GM10248 (cell line): ENCODE results near the gene LYPD4.

Experiments used
- CTCF ChIA-PET: fragments of 300-600 bp; sonication (Branson Sonifier 250); formaldehyde crosslinking; extraction: SDS; loops from one replicate; lab custom pipeline; 2021; ENCODE audit warnings: antibody characterized with exemption; lab: Yijun Ruan, JAX
- POLR2A ChIA-PET: fragments of 350-650 bp; sonication (Branson Sonifier 250); formaldehyde crosslinking; extraction: SDS; loops from one replicate; lab custom pipeline; 2020; ENCODE audit warnings: antibody characterized with exemption; lab: Yijun Ruan, JAX
- DNase-seq: peaks from one replicate; pipeline ENCODE4 v3.0.0; 2012; ENCODE audit errors: extremely low spot score
- CTCF ChIP-seq: IDR thresholded peaks from 2 replicates; pipeline ENCODE4 v1.5.1; 2012; ENCODE audit warnings: mild to moderate bottlenecking, low read depth; ENCODE audit errors: extremely low read depth, missing control alignments, control extremely low read depth

Gene LYPD4

GRCh38 chr19:41844601-41845000 is at the start of gene LYPD4:
LYPD4 (minus strand) TSS chr19:41844683; CDS start chr19:41839285, 5,398 bp downstream.
- POLR2A ChIA-PET = no interaction called here
- no peak for DNase-seq
- CTCF ChIA-PET = interaction anchor here (1.8 kb wide), 1 partner anchor 10 kb away, joined by 6 read pairs; no protein-coding TSS in a partner anchor
- TF ChIP-seq CTCF = no peak

GRCh38 chr19:41893899-41894298 is 49.4 kb upstream of the LYPD4 start:
- DNase-seq = no peak
- ChIA-PET CTCF (no interaction called here), POLR2A (no interaction called here)
- TF ChIP-seq CTCF = no peak

GRCh38 chr19:41892173-41892902 is 47.9 kb upstream of the LYPD4 start:
- ChIA-PET POLR2A (no interaction called here), CTCF (interaction anchor here (1.4 to 2.0 kb wide), 2 partner anchors 20 to 37 kb away, joined by 3 to 9 read pairs; no protein-coding TSS in a partner anchor)
- no peak for DNase-seq
- no peak for TF ChIP-seq CTCF

- POLR2A ChIA-PET = no interaction called here
- CTCF ChIA-PET = no interaction called here
- DNase-seq = no peak
Observed at GRCh38 chr19:41890936-41891335, 46.5 kb upstream of the LYPD4 start.

GRCh38 chr19:41889896-41890295 is 45.4 kb upstream of the LYPD4 start:
- CTCF ChIA-PET = no interaction called here
- TF ChIP-seq CTCF = no peak
- POLR2A ChIA-PET = interaction anchor here (0.7 kb wide), 2 partner anchors 10 to 22 kb away, joined by 4 read pairs; no protein-coding TSS in a partner anchor
- no peak for DNase-seq

More at GRCh38 chr19:41890936-41891335, 46.5 kb upstream of the LYPD4 start:
- no peak for TF ChIP-seq CTCF

- no peak for TF ChIP-seq CTCF
- ChIA-PET POLR2A (interaction anchor here (1.2 kb wide), 1 partner anchor 54 kb away, joined by 3 read pairs; no protein-coding TSS in a partner anchor), CTCF (interaction anchor here (1.1 to 8.2 kb wide), 5 partner anchors 13 to 54 kb away, joined by 3 to 60 read pairs (median 3); no protein-coding TSS in a partner anchor)
- DNase-seq = no peak
Observed at GRCh38 chr19:41888926-41889325, 44.4 kb upstream of the LYPD4 start.
